Endothelial cell (in vitro differentiated cells): ENCODE results near the gene MACO1. TPM values are rescaled to one million over a fixed set of nuclear protein-coding genes. Genes with fewer than 3 reads are reported as not detected.

Experiments
- DNase-seq: peaks from one replicate; pipeline ENCODE4 v3.0.0; 2021; ENCODE audit warnings: low spot score
- H3K27ac Mint-ChIP-seq: one replicate; pipeline ENCODE4 v1.8.0; 2021; ENCODE audit warnings: mixed read lengths, inconsistent platforms; ENCODE audit not compliant: unreplicated experiment
- H3K27me3 Mint-ChIP-seq: one replicate; pipeline ENCODE4 v1.8.0; 2021; ENCODE audit warnings: mild to moderate bottlenecking, moderate library complexity, mixed read lengths, inconsistent platforms; ENCODE audit not compliant: unreplicated experiment
- H3K36me3 Mint-ChIP-seq: one replicate; pipeline ENCODE4 v1.8.0; 2021; ENCODE audit warnings: mild to moderate bottlenecking, low read depth, mixed read lengths, inconsistent platforms; ENCODE audit not compliant: unreplicated experiment
- H3K4me1 Mint-ChIP-seq: one replicate; pipeline ENCODE4 v1.8.0; 2021; ENCODE audit warnings: mild to moderate bottlenecking, mixed read lengths, inconsistent platforms; ENCODE audit not compliant: unreplicated experiment
- H3K4me3 Mint-ChIP-seq: one replicate; pipeline ENCODE4 v1.8.0; 2021; ENCODE audit warnings: mild to moderate bottlenecking, mixed read lengths, inconsistent platforms; ENCODE audit not compliant: unreplicated experiment
- H3K9me3 Mint-ChIP-seq: one replicate; pipeline ENCODE4 v1.8.0; 2021; ENCODE audit warnings: mixed read lengths, inconsistent platforms; ENCODE audit not compliant: unreplicated experiment
- total RNA-seq: library from RNA; stranded (reverse); fragmentation: NEBNext Ultra II Directional; extraction: Animal tissue kit (Norgen Biotek cat#: 25700); gene quantifications from one replicate; pipeline ENCODE4 v1.2.1, GENCODE V29; 2021; ENCODE audit not compliant: unreplicated experiment
- TF ChIP-seq, protein P1 (sequence below): fragments of 200-600 bp; sonication (generic); IDR thresholded peaks from one replicate; pipeline ENCODE4 v1.5.0; 2021; ENCODE audit warnings: antibody characterized with exemption; ENCODE audit not compliant: unreplicated experiment

MACO1 gene
- total RNA-seq, 1 donor from 2014 or later: 35.9 TPM

DNA sequence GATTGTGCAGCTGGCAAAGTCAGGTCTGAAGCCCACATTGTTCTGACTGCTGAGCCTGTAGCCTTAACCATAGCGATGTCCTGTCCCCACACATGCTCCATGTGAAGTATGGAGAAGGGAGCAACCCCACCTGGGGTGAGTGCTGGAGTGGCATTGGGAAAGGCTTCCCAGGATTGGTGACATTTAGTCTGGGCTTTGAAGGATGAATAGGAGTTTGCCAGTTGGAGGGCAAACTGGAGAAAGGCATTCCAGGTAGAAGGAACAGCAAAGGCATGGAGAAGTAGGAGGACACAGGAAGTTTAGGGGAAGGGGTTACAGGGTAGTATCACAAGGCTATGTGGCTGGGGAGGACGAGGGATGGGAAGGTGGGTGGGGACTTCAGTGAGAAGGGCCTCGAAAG is 105.4 kb downstream of the MACO1 start:
- Mint-ChIP-seq H3K9me3 (no peaks in the 10 kb centered on the region), H3K27ac (no peak overlapping the region), H3K4me1 (peaks cover 11% of the 10 kb centered on the region), H3K4me3 (no peak overlapping the region), H3K36me3 (no peaks in the 10 kb centered on the region), H3K27me3 (peaks cover 2% of the 10 kb centered on the region)
- TF ChIP-seq, protein P1, sequence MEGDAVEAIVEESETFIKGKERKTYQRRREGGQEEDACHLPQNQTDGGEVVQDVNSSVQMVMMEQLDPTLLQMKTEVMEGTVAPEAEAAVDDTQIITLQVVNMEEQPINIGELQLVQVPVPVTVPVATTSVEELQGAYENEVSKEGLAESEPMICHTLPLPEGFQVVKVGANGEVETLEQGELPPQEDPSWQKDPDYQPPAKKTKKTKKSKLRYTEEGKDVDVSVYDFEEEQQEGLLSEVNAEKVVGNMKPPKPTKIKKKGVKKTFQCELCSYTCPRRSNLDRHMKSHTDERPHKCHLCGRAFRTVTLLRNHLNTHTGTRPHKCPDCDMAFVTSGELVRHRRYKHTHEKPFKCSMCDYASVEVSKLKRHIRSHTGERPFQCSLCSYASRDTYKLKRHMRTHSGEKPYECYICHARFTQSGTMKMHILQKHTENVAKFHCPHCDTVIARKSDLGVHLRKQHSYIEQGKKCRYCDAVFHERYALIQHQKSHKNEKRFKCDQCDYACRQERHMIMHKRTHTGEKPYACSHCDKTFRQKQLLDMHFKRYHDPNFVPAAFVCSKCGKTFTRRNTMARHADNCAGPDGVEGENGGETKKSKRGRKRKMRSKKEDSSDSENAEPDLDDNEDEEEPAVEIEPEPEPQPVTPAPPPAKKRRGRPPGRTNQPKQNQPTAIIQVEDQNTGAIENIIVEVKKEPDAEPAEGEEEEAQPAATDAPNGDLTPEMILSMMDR: no peak
- no peak for DNase-seq

DNA sequence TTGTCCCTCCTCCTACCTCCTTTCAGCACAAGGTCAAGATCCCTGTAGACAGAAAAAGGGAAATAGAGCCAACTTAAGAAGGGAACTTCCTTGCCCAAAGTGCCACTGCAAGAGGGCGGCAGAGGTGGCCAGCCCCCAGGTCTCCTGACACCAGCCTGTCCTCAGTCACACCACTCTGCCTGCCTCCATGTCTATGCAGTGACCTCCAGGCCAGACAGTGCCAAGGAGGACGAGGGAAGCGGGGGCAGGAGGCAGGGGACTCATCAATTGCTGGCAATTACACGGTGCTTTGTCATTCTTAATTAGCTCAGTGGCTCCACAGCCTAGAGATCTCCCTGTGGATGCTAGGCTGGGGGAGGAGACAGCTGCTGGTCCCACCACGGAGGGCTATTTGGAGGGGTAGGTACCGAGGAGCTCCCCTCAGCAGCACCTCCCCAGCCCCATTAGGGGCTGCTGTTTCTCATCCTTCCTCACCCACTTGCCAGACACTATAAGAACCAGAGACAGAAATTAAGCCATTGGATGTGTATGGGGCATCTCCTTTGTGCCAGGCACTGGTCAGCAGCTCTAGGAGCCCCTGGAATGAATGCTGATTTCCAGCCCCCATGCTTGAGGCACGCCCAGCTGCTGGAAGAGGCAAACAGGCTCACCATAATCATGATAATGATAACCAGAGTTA is 106.6 kb downstream of the MACO1 start:
- Mint-ChIP-seq H3K4me1 (peaks cover 7% of the 10 kb centered on the region), H3K36me3 (no peaks in the 10 kb centered on the region), H3K9me3 (no peaks in the 10 kb centered on the region), H3K27ac (no peak overlapping the region), H3K4me3 (no peak overlapping the region), H3K27me3 (peaks cover 2% of the 10 kb centered on the region)
- no peak for DNase-seq
- TF ChIP-seq, protein P1: no peak

DNA sequence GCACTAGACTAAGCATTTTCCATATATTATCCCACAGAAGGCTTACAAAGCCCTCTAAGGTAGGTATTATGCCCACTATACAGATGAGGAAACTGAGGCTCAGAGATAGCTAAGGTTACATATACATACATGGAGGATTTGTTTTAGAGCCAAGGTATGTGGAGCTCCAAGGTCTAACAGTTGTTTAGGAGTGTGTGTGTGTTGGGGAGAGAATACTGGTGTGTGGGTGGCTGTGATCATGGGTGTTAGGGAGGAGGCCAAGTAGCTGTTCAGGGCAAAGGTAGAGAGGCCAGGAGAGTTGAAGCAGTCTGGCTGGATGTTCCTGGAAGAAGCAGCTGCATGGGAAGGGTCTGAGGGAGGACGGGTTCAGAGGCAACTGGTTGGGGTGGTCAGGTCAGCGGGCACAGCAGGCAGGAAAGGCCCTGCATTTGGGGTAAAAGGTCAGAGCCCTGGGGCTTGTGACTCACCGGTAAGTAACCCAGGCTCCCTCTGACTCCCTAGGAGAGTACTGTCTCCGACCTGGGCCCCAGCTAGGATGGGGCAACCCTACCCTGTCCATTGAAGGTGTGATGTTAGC is 107.6 kb downstream of the MACO1 start:
- no peaks in the 10 kb centered on the region for H3K9me3 Mint-ChIP-seq
- no peak overlapping the region for H3K27ac Mint-ChIP-seq
- H3K36me3 Mint-ChIP-seq: no peaks in the 10 kb centered on the region
- H3K4me1 Mint-ChIP-seq: no peaks in the 10 kb centered on the region
- no peak for DNase-seq
- peaks cover 2% of the 10 kb centered on the region for H3K27me3 Mint-ChIP-seq
- TF ChIP-seq, protein P1: no peak
- H3K4me3 Mint-ChIP-seq: no peak overlapping the region

DNA sequence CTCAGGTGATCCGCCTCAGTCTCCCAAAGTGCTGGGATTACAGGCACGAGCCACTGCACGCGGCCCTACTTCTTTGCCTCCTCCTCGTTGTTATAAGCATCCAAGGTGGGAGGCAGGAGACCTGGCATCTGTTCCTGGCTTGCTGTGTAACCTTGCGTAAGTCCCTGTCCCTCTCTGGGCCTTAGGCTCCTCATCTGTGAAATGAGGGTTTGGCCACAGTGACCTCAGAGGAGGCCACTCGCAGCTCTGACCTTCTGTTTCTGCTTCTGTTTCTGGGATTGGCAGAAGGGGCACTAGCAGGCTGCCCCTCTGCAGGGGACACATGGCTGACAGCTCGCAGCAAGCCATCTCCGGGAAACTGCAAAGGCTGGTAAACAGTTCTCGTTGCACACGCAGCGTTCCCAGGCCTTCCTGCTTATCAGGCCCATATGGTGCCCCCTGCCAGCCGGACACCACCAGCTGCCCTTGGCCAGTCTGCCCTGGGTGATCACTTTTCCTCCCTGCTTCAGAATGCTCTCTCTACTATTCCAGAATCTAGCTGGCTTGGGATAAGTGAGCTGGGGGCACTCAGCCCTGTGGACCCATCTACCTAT is 110.1 kb downstream of the MACO1 start:
- no peak for DNase-seq
- peaks cover 6% of the 10 kb centered on the region for H3K4me1 Mint-ChIP-seq
- H3K27ac Mint-ChIP-seq: no peak overlapping the region
- H3K27me3 Mint-ChIP-seq: peaks cover 2% of the 10 kb centered on the region
- H3K36me3 Mint-ChIP-seq: no peaks in the 10 kb centered on the region
- H3K9me3 Mint-ChIP-seq: no peaks in the 10 kb centered on the region
- TF ChIP-seq, protein P1: no peak
- H3K4me3 Mint-ChIP-seq: no peak overlapping the region

DNA sequence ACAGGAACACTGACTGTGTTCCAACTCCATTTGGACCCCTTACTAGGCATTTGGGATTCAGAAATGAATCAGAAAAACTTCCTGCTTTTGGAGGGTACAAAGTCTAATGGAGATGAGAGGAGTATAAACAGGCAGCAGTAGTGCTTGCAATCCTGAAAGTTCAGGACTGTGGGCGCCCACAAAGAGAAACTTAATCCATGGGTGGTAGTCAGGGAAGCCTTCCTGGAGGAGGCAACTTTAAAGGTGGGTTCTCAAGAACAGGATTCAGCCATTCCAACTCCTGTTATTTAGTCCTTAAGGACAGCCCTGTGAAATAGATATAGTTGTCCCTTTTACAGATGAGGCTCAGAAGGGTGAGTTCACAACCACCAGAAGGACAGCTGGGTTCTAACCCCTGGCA is 110.7 kb downstream of the MACO1 start:
- no peak overlapping the region for H3K4me3 Mint-ChIP-seq
- H3K36me3 Mint-ChIP-seq: no peaks in the 10 kb centered on the region
- TF ChIP-seq, protein P1: no peak
- H3K4me1 Mint-ChIP-seq: peaks cover 6% of the 10 kb centered on the region
- H3K9me3 Mint-ChIP-seq: no peaks in the 10 kb centered on the region
- H3K27ac Mint-ChIP-seq: no peak overlapping the region
- peaks cover 2% of the 10 kb centered on the region for H3K27me3 Mint-ChIP-seq
- no peak for DNase-seq
